ENCODE results near the gene BCAS3.

BCAS3 gene

DNA sequence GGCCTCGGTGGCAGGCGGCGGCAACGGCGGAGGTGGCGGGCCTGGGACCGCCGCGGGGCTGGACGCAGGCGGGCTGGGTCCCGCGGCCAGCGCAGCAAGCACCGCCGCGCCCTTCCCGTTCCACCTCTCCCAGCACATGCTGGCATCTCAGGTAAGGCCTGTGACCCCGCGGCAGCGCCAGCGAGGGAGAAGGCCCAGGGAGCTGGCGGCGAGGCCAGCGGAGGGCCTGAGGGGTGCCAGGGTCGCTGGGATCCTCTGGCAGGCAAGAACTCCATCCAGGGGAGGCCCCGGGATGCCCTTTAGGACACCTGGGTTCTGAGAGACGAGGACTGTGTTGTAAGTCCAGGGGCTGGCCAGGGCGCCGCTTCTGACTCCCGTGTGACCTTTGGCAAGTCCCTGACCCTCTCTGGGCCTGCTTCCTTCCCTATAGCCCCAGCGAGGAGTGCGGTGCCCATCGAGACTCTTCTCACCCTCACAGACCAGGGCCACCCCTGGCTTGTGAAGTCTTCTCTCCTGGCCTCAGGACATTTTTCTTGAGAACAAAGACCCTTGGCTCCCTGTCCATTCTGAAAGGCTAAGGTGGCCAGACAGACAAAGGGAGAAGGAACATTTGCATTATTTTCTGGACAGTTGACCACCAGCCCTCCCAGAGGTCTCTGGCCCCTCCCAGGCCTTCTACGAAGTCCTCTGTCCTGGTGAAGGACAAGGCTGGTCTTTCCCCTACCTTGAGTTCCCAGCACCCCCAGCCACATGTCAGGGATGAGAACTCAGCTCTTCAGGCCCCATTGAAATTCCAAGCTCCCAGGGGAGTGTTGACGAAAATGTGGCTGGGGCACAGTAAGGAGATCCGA lies 728.3 kb downstream of the BCAS3 start:
- DNase-seq, result no peak

DNA sequence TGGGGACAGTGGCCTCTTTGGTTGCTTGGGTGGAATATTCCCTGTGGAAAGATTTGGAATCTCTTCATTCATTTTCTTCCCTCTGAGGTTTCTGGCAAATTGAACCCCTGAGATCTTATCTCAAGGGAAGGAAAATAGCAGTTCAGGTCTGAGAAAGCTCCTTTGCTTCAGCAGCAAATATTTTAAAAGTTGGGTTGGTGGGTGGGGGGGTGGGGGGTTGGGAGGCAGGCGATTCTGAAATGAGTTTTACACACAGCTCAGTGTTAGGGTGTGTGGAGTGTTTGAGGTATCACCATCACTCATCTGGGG lies 728.8 kb downstream of the BCAS3 start:
- DNase-seq, result no peak

DNA sequence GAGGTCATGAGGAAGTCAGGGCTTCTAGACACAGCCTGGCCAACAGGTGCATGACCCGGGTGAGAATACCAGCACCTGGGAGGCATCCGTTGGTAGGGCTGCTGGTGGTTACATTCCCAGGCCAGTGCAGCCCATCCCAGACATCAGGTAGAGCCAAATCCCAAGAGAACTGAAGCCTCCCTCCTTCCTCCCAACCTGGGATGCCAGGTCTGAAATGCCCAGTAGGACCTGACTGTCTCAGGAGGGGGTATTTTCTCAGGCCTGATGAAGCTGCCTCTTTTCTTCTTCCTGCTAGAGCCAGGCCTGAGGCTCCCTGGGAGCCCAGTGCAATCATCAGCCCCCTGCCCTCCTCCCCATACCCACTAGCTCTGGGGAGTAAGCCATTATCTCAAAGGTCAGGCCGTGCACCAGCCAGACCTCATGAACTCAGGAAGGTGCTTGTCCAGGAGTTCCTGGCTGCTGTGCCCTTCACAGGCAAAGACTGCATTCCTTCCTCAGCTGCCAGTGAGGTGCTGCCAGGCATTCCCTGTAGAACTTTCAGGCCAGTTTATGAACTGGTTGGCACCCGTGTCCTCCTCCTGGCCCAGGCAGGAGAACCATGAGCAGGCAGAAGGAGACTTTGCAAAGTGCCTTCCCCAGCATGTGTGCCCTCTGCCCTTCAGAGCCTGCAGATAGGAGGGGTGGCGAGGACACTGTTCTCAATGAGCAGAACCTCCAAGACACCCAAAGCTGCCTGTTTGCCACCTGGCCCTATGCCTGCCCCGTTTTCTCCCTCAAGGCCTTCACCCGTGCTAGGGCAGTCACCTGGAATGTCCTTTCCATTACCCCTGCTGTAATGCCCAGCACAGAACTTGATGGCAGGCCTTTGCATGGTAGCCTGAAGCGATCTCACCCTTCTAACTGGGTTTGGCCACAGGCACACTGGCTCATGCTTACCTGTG lies 729.6 kb downstream of the BCAS3 start:
- no peak for DNase-seq

DNA sequence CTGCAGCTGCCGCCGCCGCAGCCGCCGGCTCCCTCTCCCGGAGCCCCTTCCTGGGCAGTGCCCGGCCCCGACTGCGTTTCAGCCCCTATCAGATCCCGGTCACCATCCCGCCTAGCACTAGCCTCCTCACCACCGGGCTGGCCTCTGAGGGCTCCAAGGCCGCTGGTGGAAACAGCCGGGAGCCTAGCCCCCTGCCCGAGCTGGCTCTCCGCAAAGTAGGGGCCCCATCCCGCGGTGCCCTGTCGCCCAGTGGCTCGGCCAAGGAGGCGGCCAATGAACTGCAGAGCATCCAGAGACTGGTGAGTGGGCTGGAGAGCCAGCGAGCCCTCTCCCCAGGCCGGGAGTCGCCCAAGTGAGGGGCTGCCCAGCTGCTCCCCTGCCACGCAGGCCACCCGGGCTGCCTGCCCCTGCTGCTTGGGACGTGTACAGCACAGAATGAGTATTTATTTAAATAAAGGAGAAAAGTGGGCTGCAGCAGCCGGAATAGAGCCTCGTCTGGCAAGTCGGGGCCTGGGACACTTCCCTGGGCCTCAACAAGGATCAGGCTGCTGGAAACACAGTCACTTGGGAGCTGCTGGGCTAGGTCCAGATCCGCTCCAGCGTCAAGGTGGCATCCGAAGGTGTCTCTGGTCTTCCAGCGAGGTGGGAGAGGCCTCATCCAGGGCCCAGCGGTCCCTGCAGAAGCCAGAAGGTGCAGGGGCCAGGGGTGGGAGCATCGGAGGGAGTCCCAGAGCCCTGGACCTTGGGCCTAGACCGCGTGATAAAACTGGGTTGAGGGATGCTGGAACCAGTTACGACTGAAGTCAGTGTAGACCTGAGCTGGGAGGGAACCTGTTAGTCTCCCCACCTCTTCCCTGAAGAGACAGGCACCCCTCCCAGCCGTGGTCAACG lies 730.7 kb downstream of the BCAS3 start:
- DNase-seq, result no peak

DNA sequence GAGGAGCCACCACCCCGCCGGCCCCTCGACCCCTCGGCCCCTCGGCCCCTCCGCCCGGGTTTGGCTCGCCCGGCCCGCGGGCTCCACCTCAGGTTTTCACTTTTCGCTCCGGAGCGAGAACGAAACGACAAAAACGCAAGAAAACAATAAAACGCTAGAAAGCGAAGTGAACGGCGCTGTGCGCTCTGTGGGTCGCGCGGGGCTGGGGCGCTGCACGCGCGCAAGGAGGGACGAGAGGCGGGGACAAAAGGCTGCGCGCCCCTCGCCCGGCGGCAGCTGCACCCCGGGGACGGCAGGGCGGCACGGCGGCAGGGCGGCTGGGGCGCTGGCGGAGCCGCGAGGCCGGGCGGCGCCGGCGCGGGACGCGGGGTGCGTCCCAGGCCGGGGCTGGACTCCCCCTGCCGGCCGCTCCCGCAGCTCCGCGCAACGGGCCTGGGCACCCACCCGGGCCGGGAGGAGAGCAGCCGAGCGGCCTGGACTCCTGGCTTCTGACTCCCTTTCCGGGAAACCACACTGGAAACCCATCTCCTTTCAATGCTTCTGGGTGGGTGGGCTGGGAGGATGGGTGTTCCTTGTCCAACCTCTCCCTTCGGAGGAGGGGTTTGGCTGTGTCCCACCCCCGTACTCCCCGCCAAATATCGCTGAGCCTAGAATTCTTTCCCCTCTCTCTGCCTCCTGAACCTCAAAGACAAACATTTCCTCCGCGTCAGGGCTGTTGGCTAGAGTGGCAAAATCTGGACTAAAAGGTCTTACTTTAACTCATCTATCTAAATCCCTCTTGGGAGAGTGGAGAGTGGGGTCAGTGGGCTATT lies 731.9 kb downstream of the BCAS3 start:
- DNase-seq, result no peak

DNA sequence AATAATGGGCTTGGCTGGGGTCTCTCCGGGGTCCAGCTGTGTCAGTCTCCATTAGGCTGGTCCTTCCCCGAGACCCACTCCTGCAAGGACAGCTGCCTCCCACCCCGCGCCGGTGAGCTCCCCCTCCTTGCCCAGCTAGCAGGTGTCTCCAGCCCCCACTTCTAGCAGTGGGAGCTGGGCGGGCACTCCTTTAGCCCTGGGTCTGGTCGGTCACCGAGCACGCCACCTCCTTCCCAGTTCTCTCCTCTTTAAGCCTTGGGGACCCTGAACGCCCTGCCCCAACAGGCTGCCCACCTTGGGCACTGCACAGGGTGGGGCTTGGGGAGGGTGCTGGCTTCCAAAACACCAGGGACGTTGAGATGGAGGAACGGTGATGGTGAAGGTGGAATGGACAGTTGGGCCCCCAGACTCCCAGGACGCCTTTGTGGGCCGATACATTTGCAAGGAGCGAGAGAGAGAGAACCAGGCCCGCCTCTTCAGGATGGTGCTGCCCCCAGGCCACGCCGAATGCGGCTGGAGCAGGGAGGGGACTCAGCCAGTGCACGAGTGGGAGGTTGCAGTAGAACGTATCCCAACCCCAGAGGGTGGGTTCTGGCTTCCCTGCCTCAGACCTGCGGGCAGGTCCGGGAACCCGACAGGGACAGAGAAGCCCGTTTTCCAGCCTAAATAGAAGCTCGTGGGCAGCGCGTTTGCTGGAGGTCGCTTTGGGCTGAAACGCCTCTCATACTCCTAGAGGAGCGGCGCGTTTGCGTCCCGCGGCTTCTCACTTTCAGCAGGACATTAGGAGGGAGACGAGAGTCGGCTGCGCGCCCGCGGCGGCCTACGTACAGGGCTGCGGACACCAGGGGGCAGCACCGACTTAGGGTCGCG lies 732.7 kb downstream of the BCAS3 start:
- DNase-seq, result peak; percentile 50 to 63 (median 56)

DNA sequence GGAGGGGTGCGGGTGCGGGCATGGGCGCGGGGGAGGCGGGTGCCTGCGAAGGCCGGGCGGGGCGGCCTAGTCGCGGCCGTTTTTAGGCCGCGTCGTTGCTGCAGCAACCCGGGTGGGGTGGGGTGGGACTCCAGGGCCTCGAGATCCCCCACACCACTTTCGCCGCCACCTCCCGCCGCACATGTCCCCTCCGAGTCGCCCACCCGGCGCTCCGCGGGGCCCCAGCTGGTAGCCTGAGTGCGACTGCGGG lies 733.3 kb downstream of the BCAS3 start:
- no peak for DNase-seq

DNA sequence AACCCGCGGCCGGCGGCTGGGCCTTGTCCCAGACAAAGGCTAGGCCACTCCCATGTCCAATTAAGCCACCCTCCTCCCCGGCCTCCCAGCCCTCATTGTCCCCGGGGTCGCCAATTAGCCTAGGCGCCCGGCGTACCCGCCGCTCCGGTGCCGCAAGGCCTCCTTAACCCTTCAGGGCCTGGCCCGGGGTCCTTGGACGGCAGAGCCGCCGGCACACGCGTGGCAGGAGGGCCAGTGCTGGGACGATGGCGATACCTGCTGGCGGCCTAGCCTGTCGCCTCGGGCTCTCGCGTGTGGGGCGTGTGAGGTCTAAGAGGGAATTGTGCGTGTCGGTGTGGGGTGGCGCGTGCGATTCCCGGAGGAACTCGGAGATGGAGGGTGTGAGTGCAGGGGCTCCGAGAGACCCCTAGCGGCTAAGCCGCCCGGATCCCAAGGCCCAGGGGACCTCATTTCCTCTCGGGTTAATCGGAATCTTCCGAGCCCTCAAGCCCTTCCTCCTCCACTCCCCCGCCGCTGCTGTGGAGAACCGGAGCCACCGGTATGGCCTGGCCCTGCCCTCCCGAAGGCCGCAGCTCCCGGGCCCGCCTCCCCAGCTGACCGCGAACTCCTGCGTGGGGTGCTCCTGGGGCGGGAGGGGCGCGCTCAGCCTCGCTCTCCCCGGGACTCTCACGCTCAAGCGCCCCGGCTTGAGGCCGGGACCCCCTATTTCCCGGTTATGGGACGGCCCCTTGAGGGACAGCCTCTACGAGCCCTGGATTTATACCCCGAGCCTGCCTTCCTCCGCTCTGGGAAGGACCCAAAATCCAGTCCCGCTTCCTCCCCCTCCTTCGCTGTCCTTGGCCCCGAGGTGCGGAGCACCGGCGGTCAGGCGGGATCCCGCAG lies 733.9 kb downstream of the BCAS3 start:
- DNase-seq, result no peak

DNA sequence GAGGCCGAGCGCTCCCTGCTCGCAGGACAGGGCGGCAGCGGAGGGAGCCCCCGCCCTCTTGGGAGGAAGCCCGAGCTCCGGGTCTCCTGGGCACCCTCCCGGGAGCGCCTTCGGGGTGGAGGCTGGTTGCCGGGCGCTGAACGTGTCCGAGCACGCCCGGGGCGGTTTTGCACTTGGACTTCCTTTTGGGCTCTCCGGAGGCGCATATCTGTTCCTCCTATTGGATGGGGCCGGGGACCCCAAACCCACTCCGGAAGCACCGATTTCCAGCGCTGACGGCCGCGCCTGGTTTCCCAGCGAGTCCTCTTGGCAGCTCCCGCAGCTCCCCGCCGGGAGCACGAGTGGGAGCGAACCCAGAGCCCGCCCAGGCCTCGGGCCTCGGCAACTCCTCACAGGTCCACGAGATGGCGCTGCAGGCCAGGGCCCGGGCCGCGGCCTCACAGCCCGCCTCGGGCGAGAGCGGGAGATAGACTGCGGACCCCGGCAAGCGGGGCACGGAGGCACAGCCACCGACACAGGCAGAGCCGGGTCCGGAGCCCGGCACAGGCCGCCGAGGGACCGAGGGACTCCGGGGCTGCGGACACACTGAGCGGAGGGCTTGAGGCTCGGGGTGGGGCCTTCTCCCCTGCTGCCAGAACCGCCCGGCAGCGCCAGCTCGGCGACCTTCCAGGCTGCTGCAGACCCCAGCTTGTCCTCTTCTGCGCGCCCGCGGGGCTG lies 734.6 kb downstream of the BCAS3 start:
- DNase-seq, result peak; percentile 60 to 66 (median 60)

DNA sequence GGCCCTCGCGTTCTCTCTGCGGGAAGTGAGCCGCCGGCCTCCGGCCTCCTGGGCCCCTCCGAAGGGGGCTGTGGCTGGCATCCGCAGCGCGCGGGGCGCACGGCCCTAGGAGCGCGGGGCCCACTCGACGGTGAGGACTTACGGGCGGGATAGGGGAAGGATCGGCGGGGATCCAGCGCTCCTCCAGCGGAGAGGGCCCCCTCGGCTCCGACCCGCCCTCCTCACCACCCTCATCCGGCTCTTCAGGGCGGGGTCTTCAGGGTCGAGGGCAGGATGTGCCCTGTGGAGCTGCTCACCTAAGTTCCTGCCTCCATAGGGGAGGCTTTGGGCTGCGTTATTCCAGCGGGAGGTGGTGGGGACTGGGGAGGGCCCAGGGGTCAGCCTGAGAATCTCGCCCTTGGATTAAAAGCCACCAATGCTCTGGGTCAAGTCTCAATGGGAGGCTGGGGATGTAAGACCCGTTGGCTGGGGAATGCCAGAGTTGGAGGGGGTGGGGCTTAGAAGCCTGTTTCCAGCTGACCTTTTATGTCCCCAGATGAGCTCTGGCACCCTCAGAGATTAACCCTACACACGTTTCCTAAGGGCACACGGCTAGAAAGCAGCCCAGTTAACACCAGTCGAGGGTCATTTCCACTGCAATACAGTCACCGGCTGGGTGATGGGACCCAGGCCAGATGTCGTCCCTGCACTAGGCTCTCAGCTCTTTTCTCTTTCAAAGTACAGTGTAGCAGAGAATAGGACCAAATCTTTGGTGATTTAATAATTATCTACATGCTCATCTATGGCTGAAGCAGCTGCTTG lies 735.4 kb downstream of the BCAS3 start:
- DNase-seq, result no peak

DNA sequence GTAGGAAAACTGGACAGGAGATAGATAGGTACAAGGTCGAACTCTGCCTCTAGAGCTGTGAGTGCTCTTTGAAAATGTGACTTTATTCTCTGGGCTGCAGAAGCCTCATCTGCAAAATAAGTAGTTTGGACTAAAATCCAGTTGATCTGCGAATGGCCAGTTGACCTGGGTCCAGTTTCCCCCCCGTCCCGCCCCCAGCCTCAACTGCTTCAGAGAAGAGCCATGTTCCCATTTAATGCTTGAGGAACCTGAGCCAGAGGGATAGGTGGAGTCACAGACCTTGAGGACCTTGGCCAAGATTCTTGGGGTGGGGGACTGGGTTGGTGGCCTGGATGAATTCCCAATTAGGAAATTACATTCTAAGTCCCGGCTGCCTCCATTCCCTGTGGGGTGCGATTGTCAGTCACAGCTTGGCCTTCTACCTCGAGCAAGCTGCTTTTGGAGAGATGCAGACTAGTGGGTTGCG lies 736.0 kb downstream of the BCAS3 start:
- DNase-seq, result no peak

DNA sequence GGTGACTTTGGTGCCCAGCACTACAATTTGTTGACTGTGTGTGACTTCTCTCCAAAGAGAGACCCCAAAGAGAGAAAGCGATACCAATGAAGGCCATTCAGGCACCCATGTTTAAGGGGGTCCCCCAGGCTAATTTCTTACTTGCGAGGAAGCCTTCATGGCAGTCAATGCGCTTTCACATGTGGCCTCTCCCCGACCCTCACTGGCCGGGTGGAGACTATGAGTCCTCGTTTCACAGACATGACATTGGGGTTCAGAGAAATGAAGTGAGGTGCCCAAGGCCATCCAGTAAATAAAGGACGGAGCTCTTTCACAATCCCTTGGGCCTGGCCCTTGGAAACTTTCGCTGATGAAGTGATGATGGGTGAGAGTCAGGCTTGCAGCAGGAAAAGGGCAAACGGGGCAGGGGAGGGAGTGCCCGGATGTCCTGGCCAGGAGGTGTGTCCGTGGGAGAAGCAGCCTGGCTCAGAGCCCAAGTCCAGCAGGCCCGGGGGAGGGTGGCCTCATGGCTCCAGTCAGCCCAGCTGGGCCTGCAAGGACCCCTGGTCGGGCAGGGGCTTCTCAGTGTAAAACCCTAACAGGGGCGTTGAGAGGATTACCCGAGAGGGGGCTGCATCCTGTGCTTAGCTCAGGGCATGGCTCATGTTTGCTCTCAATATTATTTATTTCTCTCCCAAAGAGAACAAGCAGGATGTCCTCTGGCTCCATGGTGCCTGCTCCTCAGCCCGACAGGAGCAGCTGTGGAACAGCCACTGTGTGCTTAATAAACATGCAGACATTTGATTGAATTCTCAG lies 736.7 kb downstream of the BCAS3 start:
- no peak for DNase-seq

DNA sequence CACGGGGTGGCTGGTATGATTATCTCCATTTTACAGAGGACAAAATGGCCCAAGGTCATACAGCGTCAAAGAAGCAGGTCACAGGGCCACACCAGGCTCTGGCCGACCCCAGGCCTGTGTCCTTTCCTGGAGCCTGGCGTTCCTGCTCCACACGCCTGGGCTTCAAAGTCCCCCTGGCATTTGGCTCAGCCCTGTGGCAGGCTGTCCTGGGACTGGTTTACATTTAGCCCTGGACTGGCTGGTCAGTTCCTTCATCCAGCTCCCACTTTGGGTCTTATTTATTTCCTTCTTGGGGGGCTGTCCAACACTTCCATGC lies 737.2 kb downstream of the BCAS3 start:
- DNase-seq, result no peak

DNA sequence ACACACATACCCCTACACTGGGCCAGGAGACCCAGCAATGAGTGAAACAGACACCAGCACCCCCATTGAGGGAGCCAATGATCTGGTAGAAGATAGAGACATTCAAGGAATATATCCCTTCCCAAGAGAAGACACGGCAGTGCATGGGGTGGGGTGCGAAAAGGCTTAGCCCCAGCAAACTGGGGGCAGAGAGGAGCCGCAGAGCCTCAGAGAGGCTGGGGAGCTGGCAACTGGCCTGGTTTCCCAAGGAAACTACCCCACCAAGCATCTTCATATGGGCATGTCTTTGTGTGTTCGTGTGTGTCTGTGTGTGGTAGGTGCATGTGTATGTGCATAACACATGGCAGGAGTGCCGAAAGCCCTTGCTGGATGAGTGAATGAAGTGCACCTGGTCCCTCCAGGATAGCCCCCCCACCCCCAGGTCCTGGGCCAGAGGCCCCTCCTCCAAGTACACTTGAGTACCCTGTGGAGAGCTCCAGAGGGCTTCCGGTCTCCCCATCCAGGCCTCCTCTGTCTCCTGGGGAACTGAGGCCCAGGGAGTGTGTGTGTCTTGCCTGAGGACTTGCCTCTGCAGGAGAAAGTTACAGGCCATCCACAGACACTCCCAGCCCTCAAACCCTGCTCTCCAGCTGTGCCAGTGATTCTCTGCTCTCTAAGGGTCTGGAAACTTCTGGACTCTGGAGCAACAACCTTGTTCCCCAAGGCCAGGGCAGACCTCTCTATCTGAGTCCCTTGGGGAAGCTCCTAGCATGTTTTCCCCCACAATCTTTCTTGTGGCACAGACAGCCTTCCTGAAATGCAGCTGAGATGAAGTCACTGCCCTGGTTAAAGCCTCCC lies 737.9 kb downstream of the BCAS3 start:
- no peak for DNase-seq

DNA sequence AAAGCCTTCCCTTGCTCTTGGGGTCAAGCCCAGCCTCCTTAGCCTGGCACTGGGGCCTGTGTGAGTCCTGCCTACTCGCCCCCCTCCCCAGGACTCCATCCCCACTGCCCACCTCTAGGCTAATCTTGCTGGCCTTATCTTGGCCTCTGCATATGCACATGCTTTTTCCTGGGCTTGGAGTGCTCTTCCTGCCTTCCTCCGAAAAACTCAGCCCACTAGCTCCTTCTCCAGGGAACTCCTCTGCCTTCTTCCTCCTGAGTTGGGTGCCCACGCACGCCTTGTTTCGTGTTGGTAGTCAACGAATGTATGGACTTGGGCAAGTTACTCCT lies 738.5 kb downstream of the BCAS3 start:
- no peak for DNase-seq

DNA sequence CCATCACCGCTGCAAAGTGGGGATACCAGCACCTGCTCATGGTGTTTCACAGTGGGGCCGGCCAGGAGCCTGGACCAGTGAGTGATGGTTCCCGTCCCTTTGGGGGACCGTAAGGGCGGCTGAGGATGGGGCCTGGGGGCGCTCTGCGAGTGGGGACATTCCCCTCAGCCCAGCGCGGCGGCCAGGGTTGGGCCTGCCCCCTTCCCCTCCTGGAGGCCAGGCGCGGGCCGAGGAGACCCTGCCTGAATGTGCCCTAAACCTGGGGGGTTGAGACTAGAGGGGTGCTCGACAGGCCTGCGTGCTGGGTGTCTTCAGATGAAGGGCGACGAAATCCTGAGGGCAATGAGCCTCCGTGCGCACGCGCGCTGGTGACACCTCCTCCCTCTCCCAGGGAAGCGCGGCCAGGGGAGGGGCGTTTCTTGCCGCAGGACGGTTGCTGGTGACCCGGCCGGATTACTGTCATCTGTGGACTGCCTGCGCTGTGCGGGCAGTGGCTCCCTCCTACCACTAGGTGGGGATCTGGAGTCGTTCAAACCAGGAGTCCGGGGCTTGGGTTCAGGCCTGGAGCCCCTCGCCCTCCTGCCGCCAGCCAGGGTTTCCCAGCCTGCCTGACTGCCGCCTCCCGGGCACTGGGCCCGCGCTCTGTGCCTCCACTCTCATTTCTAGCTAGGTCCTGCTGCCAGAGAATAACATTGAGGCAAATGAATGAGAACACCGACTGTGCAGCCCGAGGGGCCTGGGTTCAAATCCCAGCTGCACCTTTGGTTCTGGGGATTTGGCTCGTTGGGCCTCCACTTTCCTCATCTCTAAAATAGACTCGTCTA lies 739.1 kb downstream of the BCAS3 start:
- peak in 3 of 4 experiments; percentile 31 to 42 (median 31) for DNase-seq

Data from activated CD4-positive, CD25-positive, alpha-beta regulatory T cell (primary cell).